ENCODE results near the gene URB1.

DNA sequence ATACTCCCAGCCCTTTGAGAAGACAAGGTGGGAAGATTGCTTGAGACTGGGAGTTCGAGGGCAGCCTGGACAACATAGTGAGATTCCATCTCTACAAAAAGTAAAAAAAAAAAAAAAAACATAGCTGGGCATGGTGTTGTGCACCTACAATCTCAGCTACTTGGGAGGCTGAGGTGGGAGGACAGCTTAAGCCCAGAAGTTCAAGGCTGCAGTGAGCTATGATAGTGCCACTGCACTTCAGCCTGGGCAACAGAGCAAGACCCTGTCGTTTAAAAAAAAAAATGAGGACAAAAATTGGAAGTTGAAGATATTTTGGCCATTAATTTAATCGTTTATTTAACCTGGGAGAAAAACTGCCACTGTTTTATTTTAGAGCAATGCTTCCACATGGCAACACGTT lies 1.1 kb downstream of the URB1 start:
- TF ChIP-seq, protein P1, sequence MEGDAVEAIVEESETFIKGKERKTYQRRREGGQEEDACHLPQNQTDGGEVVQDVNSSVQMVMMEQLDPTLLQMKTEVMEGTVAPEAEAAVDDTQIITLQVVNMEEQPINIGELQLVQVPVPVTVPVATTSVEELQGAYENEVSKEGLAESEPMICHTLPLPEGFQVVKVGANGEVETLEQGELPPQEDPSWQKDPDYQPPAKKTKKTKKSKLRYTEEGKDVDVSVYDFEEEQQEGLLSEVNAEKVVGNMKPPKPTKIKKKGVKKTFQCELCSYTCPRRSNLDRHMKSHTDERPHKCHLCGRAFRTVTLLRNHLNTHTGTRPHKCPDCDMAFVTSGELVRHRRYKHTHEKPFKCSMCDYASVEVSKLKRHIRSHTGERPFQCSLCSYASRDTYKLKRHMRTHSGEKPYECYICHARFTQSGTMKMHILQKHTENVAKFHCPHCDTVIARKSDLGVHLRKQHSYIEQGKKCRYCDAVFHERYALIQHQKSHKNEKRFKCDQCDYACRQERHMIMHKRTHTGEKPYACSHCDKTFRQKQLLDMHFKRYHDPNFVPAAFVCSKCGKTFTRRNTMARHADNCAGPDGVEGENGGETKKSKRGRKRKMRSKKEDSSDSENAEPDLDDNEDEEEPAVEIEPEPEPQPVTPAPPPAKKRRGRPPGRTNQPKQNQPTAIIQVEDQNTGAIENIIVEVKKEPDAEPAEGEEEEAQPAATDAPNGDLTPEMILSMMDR (IDR thresholded peaks at IDR 0.05; ENCODE audit: low read depth, low read length), result no peak
- TF ChIP-seq, protein P2, sequence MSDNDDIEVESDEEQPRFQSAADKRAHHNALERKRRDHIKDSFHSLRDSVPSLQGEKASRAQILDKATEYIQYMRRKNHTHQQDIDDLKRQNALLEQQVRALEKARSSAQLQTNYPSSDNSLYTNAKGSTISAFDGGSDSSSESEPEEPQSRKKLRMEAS (IDR thresholded peaks at IDR 0.05; ENCODE audit: low read depth, low read length), result no peak

All from NB4 (cell line).